Globus pallidus (tissue), 1 donor: ENCODE results near the gene FXN.
"Not testable (repeated sequence)": the region's sequence is repeated elsewhere in the genome, so short reads cannot be mapped to it uniquely, and the experiment has no call there.

Experiments used
- DNase-seq: peaks from one replicate; pipeline ENCODE4 v3.0.0-alpha.2; 2015; ENCODE audit warnings: low spot score

FXN gene

DNA sequence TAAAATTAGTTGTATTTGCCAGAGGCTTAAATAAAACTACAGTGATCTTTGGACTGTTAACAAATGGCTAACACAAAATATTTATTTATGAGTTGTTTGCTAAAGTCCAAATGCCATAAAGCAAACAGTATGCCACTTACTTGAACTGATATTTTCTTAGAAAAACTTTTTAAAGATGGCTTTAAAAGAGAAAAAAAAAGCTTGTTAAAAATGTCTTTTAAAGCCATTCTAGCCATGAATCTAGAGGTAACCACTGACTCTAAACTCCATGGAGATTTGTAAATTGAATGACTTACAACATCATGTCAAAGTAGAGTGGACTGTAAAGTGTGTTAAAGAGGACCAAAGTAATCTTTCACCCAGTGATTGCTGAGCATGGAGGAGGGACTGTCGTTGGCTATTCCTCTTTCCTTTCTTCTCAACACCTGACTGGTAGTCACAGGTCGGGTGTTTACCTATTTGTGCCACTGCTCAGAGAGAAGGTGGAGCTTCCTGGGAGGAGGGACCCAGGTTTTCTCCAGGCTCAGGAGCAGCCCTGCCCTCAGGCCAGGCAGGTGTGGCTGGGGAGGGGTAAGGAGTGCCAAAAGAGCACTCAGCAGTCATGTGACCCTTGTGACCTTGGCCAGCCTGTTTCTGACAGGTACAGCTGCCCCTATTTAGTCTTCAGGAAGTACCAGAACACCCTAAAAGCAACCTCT is 69.4 kb downstream of the FXN start:
- no peak for DNase-seq

GRCh38 chr9:69107771-69108170 is 72.2 kb downstream of the FXN start:
- no peak for DNase-seq

GRCh38 chr9:69108706-69109105 is 73.2 kb downstream of the FXN start:
- not testable (repeated sequence) for DNase-seq

DNA sequence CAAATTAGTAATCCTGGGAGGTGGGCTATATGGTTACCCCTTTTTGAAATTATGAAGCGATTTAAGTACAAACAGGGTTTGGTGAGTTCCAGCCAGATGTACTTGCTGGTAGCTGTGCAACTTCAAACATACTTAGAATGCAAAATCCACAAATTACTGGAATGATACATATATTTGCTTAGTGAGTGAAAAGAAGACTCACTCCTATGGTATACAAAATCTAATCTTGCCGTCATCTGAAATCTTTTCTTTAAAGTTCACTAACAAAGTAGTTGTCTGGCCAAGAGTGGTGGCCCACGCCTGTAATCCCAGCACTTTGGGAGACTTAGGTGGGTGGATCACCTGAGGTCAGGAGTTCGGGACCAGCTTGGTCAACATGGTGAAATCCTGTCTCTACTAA is 73.6 kb downstream of the FXN start:
- no peak for DNase-seq

- not testable (repeated sequence) for DNase-seq
Measured at GRCh38 chr9:69112646-69113045, 77.1 kb downstream of the FXN start.

DNA sequence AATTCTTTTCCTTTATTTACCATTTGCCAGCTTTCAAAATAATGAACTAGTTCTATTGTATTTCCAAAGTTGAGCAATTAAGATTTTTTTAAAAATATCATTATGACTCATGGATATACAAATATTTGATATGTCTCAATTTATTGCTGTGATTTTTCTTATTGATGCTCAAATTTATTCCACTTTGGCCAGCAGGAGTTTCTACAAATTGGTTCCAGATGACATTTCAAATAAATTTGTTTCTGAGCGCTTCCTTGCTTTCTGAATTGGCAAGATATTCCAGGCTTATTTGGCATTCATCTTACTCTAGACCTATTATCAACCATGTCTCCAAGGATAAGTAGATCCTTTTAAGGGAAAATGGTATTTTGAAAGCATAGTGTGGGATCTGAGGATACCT is 80.1 kb downstream of the FXN start:
- DNase-seq = no peak

- DNase-seq = no peak
Measured at GRCh38 chr9:69118656-69119055, 83.1 kb downstream of the FXN start.

DNA sequence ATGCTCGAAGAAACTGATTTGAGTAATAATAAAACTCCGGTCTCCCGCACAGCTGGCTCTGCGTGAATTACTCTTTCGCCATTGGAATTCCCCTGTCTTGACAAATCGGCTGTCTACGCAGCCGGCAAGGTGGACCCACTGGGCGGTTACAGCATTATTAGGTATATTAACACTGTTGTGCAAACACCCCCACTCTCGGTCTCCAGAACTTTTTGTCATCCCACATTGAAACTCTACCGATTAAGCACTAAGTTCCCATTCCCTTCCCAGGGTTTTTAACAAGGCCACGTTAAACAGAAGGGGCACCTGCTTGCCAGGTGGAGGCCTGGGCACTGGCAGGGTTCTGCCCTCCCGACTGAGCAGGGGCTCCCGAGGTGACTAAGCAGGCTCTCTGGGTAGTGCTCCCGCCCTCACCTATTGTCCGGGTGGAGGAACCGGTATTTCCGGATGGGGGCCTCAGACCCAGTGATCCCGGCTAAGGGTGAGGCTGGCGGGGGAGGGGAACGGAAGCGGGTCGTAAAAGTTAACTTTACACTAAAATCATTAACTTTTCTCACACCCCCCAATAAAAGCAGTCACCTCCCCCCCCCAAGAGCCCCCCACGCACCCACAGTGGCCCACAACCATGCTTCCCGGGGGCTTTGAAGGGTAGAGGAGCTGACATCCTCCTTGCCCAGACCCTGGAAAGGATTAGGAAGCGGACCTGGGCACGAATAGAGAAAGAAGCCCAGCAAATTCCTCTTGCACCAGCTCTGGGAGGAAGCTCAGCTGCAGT is 85.0 kb downstream of the FXN start:
- no peak for DNase-seq

GRCh38 chr9:69121155-69122081 is 85.9 kb downstream of the FXN start:
- peak; percentile 47 for DNase-seq

GRCh38 chr9:69122082-69122548 is 86.6 kb downstream of the FXN start:
- peak; percentile 89 for DNase-seq

- no peak for DNase-seq
Measured at GRCh38 chr9:69122549-69123141, 87.1 kb downstream of the FXN start.

GRCh38 chr9:69130456-69131441 is 95.2 kb downstream of the FXN start:
- DNase-seq = no peak

GRCh38 chr9:69131682-69132081 is 96.1 kb downstream of the FXN start:
- DNase-seq = no peak

DNA sequence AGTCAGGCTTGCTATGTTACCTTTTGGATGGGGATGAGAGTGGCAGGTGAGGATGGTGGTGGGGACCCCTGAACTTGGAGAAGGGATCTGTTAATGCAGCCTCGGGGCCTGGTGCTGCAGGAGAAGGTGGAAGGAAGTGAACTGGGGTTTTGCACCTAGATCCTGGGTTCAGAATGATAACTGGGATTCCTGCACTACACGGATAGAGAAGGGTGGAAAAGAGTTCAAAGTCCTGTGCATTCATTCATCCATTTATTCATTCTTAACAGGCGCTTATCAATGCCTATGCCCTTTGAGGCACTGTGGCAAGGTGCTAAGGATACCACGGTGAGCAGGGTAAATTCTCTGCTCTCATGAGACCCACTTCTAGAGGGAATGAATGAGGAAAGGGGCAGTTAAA is 96.8 kb downstream of the FXN start:
- DNase-seq = no peak

GRCh38 chr9:69134412-69134811 is 98.9 kb downstream of the FXN start:
- no peak for DNase-seq

DNA sequence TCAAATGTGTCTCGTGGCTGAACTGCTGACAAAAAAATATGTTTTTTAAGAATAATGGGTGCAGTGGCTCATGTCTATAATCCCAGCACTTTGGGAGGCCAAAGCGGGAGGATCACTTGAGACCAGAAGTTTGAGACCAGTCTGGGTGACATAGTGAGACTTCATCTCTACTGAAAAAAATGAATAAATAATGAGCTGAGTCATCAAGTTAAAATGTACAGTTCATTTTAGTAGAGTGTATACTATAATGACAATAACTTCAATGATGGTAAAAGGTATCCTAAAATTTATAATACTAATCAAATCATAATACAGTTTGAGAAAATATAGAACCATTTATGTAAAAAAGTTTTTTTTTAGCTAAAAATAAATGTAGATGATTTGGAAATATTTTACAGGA is 100.6 kb downstream of the FXN start:
- DNase-seq = no peak

GRCh38 chr9:69136779-69137178 is 101.2 kb downstream of the FXN start:
- DNase-seq = no peak

DNA sequence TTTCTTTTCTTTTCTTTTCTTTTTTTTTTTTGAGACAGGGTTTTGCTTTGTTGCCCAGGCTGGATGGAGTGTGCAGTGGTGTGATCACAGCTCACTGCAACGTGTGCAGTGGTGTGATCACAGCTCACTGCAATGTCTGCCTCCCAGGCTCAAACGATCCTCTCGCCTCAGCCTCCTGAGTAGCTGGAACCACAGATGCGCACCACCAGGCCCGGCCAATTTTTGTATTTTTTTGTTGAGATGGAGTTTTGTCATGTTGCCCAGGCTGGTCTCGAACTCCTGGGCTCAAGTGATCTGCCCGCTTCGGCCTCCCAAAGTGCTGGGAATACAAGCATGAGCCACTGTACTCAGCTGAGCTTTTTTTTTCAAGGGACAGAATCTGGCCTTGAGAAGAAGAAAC is 101.8 kb downstream of the FXN start:
- no peak for DNase-seq

GRCh38 chr9:69139596-69139995 is 104.0 kb downstream of the FXN start:
- no peak for DNase-seq

- no peak for DNase-seq
Measured at GRCh38 chr9:69140123-69140735, 104.7 kb downstream of the FXN start.
